Activated B cell treated with CpG ODN at 0.5 μM for 24 hours (primary cell): ENCODE data around the gene VGLL3. TPM values are rescaled to one million over a fixed set of nuclear protein-coding genes. Genes with fewer than 3 reads are reported as not detected.

ENCODE experiments used
- ATAC-seq: fragments of 200-7000 bp; cut with Tn5 transposase; one replicate; pipeline ENCODE4 v1.10.0; 2021; ENCODE audit warnings: low read depth, mild to moderate bottlenecking, moderate library complexity
- CTCF ChIA-PET: fragments of 350-600 bp; sonication (Branson Sonifier 250); formaldehyde crosslinking; loops from one replicate; lab custom pipeline; 2021; ENCODE audit warnings: antibody characterized with exemption; lab: Charles Lee
- POLR2A ChIA-PET: fragments of 350-600 bp; sonication (Branson Sonifier 250); formaldehyde crosslinking; loops from one replicate; lab custom pipeline; 2021; ENCODE audit warnings: antibody characterized with exemption; lab: Charles Lee
- DNase-seq: peaks from one replicate; pipeline ENCODE4 v3.0.0; 2022
- H3K27ac Mint-ChIP-seq: one replicate; pipeline ENCODE4 v1.8.0; 2020; ENCODE audit warnings: mixed read lengths
- H3K27me3 Mint-ChIP-seq: one replicate; pipeline ENCODE4 v1.8.0; 2021; ENCODE audit warnings: mixed read lengths
- H3K36me3 Mint-ChIP-seq: one replicate; pipeline ENCODE4 v1.8.0; 2021; ENCODE audit warnings: low read depth, mixed read lengths
- H3K4me1 Mint-ChIP-seq: one replicate; pipeline ENCODE4 v1.8.0; 2021; ENCODE audit warnings: mixed read lengths
- H3K4me3 Mint-ChIP-seq: one replicate; pipeline ENCODE4 v1.8.0; 2020; ENCODE audit warnings: mild to moderate bottlenecking, mixed read lengths
- H3K9me3 Mint-ChIP-seq: one replicate; pipeline ENCODE4 v1.8.0; 2020; ENCODE audit warnings: mixed read lengths
- intact Hi-C: fragments of 100-400 bp; cut with micrococcal nuclease; formaldehyde crosslinking; loops from one replicate; pipeline ENCODE4 v1.15.1; 2024
- total RNA-seq: library from RNA; stranded (reverse); gene quantifications from 2 replicates; pipeline ENCODE4 v1.2.3, GENCODE V29; 2022
- TF ChIP-seq, protein P1 (sequence below): fragments of 200-600 bp; IDR thresholded peaks from one replicate; pipeline ENCODE4 v1.8.0; 2022; ENCODE audit warnings: antibody characterized with exemption, mild to moderate bottlenecking

The VGLL3 gene
- total RNA-seq, 1 donor from 2014 or later: not detected

DNA sequence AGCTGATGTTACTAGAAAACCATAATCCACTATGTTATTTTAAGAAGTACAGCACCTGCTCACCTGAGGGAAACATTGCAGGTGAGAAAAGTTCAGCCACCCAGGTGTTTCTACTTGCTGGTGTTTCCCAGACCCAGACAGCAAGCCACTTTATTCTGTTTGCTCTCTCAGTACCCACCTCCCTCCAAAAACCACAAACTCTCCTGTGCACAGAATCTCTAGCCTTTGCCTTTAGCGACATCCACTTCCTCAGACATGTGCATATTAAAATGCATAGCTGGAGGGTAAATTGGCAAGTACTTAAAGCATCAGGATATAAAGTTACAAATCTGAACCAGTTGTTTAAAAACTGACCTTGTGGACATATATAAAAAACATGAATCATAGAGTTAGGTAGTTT, 36.7 kb downstream of the VGLL3 start:
- H3K36me3 Mint-ChIP-seq: no peaks in the 10 kb centered on the region
- no peaks in the 10 kb centered on the region for H3K27me3 Mint-ChIP-seq
- no peaks in the 10 kb centered on the region for H3K9me3 Mint-ChIP-seq
- H3K4me3 Mint-ChIP-seq: no peak overlapping the region
- intact Hi-C loops: no loop called here
- no peak for ATAC-seq
- H3K27ac Mint-ChIP-seq: no peak overlapping the region
- TF ChIP-seq, protein P1, sequence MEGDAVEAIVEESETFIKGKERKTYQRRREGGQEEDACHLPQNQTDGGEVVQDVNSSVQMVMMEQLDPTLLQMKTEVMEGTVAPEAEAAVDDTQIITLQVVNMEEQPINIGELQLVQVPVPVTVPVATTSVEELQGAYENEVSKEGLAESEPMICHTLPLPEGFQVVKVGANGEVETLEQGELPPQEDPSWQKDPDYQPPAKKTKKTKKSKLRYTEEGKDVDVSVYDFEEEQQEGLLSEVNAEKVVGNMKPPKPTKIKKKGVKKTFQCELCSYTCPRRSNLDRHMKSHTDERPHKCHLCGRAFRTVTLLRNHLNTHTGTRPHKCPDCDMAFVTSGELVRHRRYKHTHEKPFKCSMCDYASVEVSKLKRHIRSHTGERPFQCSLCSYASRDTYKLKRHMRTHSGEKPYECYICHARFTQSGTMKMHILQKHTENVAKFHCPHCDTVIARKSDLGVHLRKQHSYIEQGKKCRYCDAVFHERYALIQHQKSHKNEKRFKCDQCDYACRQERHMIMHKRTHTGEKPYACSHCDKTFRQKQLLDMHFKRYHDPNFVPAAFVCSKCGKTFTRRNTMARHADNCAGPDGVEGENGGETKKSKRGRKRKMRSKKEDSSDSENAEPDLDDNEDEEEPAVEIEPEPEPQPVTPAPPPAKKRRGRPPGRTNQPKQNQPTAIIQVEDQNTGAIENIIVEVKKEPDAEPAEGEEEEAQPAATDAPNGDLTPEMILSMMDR: no peak
- no peaks in the 10 kb centered on the region for H3K4me1 Mint-ChIP-seq
- no peak for DNase-seq
- ChIA-PET POLR2A (no interaction called here), CTCF (no interaction called here)

DNA sequence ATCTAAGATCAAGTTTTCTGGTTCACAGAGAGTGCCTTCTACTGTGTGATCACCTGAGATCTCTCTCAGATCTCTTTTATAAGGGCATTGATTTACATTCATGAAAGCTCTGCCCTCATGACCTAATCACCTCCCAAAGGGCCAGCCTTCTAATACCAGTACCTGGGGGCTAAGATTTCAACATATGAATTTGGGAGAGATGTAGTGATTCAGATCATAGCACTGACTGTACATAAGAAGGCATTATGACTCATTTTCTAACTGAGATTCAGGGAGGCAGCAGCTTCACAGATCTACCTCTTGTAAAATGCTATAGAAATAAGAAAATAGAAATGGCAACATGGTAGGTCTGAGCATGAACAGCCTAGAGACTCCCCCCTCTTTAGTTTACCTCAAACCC, 39.6 kb downstream of the VGLL3 start:
- TF ChIP-seq, protein P1: no peak
- H3K4me3 Mint-ChIP-seq: no peak overlapping the region

DNA sequence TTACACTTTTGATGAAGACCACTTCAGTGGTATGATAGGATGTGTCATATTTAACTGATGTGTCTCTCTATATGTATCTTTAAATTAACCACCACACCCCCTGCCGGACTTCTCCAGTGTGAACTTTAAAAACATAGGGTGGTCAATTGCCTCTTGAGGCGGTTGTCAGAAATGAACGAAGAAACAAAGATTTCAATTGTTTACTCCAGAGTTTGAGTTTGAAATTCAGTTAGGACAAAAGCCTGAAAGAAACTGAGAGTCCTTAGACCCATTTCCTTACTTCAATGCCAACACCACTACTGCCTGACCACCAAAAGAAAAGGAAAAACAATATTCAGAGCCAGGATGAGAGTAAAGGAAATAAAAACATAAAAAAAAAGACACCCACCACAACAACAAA, 40.2 kb downstream of the VGLL3 start:
- Mint-ChIP-seq H3K4me1 (no peaks in the 10 kb centered on the region), H3K9me3 (no peaks in the 10 kb centered on the region), H3K27ac (no peak overlapping the region), H3K27me3 (no peaks in the 10 kb centered on the region), H3K4me3 (no peak overlapping the region), H3K36me3 (no peaks in the 10 kb centered on the region)
- TF ChIP-seq, protein P1: no peak
- no peak for ATAC-seq
- CTCF ChIA-PET: no interaction called here
- intact Hi-C loops: no loop called here
- POLR2A ChIA-PET: no interaction called here
- no peak for DNase-seq

More for the DNA sequence above, 39.6 kb downstream of the VGLL3 start:
- no peak overlapping the region for H3K27ac Mint-ChIP-seq
- CTCF ChIA-PET: no interaction called here
- DNase-seq: no peak
- no peak for ATAC-seq
- no peaks in the 10 kb centered on the region for H3K27me3 Mint-ChIP-seq
- POLR2A ChIA-PET: no interaction called here
- H3K9me3 Mint-ChIP-seq: no peaks in the 10 kb centered on the region
- H3K4me1 Mint-ChIP-seq: no peaks in the 10 kb centered on the region
- intact Hi-C loops: no loop called here
- H3K36me3 Mint-ChIP-seq: no peaks in the 10 kb centered on the region

DNA sequence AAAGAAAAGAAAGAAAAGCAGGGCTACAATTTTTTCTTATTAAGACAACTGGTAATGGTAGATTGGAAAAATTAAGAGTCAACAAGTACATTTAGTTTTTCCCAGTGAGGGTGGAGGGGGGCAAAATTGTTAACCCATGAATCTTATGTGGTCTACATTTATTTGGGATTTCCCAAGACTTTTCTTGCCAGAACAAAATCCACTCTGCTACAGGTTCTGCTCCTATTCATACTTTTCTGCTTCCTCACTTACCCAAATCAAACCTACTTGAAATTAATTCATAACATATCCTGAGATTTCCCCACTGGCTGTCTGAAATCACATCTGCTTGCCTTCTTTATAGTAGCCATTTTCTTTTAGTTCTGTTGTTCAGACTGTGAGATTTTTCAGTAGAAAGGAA, 41.1 kb downstream of the VGLL3 start:
- TF ChIP-seq, protein P1: no peak
- Mint-ChIP-seq H3K9me3 (no peaks in the 10 kb centered on the region), H3K36me3 (no peaks in the 10 kb centered on the region), H3K4me1 (no peaks in the 10 kb centered on the region), H3K4me3 (no peak overlapping the region), H3K27me3 (no peaks in the 10 kb centered on the region), H3K27ac (no peak overlapping the region)
- ChIA-PET POLR2A (no interaction called here), CTCF (no interaction called here)
- intact Hi-C loops: no loop called here
- no peak for DNase-seq
- no peak for ATAC-seq

DNA sequence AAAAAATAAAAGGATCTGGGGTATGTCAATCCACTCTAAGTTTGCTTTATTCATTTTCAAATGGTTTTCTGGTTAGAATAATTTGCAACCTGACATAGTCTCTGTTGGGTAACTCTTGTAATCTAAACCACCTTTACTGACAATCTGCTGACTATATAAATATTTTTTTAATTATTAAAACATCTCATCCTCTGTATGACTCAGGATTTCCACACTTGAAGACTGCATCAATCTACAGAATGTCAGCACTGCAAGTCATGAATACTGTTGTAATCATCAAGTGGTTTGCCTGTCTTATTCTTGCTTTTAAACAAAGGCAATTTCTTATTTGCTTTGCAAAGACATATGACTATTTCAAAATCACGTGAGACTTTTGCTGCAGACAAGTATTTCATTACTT, 42.1 kb downstream of the VGLL3 start:
- no peaks in the 10 kb centered on the region for H3K9me3 Mint-ChIP-seq
- no peak for ATAC-seq
- H3K36me3 Mint-ChIP-seq: no peaks in the 10 kb centered on the region
- CTCF ChIA-PET: no interaction called here
- H3K4me3 Mint-ChIP-seq: no peak overlapping the region
- TF ChIP-seq, protein P1: no peak
- POLR2A ChIA-PET: no interaction called here
- intact Hi-C loops: no loop called here
- DNase-seq: no peak
- H3K4me1 Mint-ChIP-seq: no peaks in the 10 kb centered on the region
- H3K27me3 Mint-ChIP-seq: no peaks in the 10 kb centered on the region
- no peak overlapping the region for H3K27ac Mint-ChIP-seq
